CD4-positive, alpha-beta T cell treated with Interleukin-4 for 4 hours (primary cell): ENCODE results near the gene PDK1.
"Not testable (repeated sequence)": the region's sequence is repeated elsewhere in the genome, so short reads cannot be mapped to it uniquely, and the experiment has no call there.

Source experiments
- DNase-seq: peaks from one replicate; pipeline ENCODE4 v3.0.0-alpha.2; 2020

PDK1 gene

GRCh38 chr2:172554352-172555271, 1.3 kb upstream of the PDK1 start:
- no peak for DNase-seq

- DNase-seq, result no peak
These were observed 693 bp upstream of the PDK1 start for GRCh38 chr2:172555272-172555521.

GRCh38 chr2:172556284-172557033, 569 bp downstream of the PDK1 start:
- peak; percentile 55 for DNase-seq

GRCh38 chr2:172558372-172558771, 2.5 kb downstream of the PDK1 start:
- no peak for DNase-seq

- no peak for DNase-seq
These were observed 4.8 kb downstream of the PDK1 start for GRCh38 chr2:172560721-172561120.

- no peak for DNase-seq
These were observed 5.4 kb downstream of the PDK1 start for GRCh38 chr2:172561270-172561669.

- DNase-seq, result no peak
These were observed 6.4 kb downstream of the PDK1 start for GRCh38 chr2:172562298-172562697.

- no peak for DNase-seq
These were observed 8.5 kb downstream of the PDK1 start for GRCh38 chr2:172564376-172564775.

GRCh38 chr2:172571245-172571644, 15.4 kb downstream of the PDK1 start:
- no peak for DNase-seq

- no peak for DNase-seq
These were observed 17.1 kb downstream of the PDK1 start for GRCh38 chr2:172572981-172573380.

GRCh38 chr2:172574965-172575364, 19.1 kb downstream of the PDK1 start:
- no peak for DNase-seq

GRCh38 chr2:172578054-172578453, 22.2 kb downstream of the PDK1 start:
- DNase-seq, result no peak

GRCh38 chr2:172578860-172579512, 23.1 kb downstream of the PDK1 start:
- no peak for DNase-seq

GRCh38 chr2:172580544-172580943, 24.7 kb downstream of the PDK1 start:
- DNase-seq, result no peak

- DNase-seq, result no peak
These were observed 26.8 kb downstream of the PDK1 start for GRCh38 chr2:172582656-172583055.

- no peak for DNase-seq
These were observed 30.5 kb downstream of the PDK1 start for GRCh38 chr2:172586245-172586891.

GRCh38 chr2:172587231-172587630, 31.3 kb downstream of the PDK1 start:
- DNase-seq, result not testable (repeated sequence)

- DNase-seq, result no peak
These were observed 33.0 kb downstream of the PDK1 start for GRCh38 chr2:172588931-172589330.

- not testable (repeated sequence) for DNase-seq
These were observed 35.5 kb downstream of the PDK1 start for GRCh38 chr2:172591386-172591785.

- not testable (repeated sequence) for DNase-seq
These were observed 36.3 kb downstream of the PDK1 start for GRCh38 chr2:172592190-172592589.

- no peak for DNase-seq
These were observed 40.9 kb downstream of the PDK1 start for GRCh38 chr2:172596776-172597175.

- DNase-seq, result no peak
These were observed 41.4 kb downstream of the PDK1 start for GRCh38 chr2:172597176-172597842.

GRCh38 chr2:172599947-172600346, 44.1 kb downstream of the PDK1 start:
- DNase-seq, result no peak
